SH-SY5Y (cell line): ENCODE measurements around the gene TMEM95.

Source experiments
- GATA2 ChIP-seq: IDR thresholded peaks from 2 replicates; pipeline ENCODE4 v1.6.1; 2011; ENCODE audit warnings: mild to moderate bottlenecking, low read depth, low read length
- GATA3 ChIP-seq: IDR thresholded peaks from 2 replicates; pipeline ENCODE4 v1.6.1; 2011; ENCODE audit warnings: low read depth, mild to moderate bottlenecking, low read length, moderate library complexity

TMEM95 gene

DNA sequence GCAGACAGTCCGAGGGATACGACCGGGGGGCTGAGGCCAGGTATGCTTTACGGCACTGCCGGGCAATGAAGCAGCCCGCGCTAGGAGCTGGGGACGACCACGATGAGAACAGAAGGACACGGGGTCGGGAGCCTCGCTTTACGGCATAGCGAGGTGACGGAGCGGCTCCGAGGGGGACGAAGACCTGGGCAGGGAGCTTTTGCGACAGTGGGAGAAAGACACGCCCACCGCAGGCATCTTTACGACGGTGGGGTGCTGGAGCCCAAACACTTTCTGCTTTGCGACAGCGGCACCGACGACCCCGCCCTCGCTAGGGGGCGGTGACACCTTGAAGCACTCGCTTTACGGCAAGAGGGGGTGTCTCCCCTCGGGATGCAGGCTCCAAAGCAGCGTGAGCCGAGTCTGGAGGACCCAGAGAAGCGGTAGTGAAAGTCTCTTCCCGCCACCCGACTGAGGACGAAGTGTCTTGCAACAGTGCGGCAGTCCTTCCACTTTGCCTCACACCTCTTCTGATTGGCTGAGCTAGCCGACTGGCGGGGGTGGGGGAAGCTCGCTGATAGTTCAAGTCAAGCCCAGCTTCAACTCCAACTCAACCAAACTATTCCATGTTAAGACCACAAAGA, 25.5 kb upstream of the TMEM95 start:
- TF ChIP-seq GATA3 (no peak), GATA2 (no peak)

DNA sequence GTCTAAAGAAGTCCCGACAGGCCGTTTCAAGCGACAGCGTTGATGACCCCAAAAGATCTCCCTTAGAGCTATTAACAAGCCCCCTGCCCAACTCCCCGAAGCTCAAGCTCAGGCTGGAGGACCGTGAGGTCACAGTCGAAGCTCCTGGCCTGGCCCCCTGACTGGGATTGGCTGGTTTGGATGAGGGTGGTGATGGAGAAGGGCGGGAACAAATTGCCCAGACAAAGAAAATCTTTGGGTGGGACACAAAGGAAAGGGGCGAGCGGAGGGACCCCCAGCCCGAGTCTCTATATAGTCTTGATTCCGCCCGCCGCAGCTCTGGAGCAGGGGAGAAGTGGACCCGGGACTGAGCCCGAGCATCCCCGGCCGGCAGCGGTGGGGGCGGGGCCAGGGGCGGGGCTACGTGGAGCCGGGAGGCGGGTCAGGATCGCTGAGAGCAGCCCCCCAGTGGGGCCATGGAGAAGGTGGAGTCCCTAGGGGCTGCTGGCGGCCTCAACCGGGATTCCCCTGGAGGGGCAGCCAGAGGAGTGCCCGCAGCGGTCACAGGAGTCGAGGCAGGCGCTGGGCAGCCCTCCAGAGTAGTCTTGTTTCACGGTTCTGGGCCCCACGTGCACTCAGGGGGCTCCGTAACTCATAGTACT, 24.8 kb upstream of the TMEM95 start:
- no peak for TF ChIP-seq GATA2
- no peak for TF ChIP-seq GATA3

DNA sequence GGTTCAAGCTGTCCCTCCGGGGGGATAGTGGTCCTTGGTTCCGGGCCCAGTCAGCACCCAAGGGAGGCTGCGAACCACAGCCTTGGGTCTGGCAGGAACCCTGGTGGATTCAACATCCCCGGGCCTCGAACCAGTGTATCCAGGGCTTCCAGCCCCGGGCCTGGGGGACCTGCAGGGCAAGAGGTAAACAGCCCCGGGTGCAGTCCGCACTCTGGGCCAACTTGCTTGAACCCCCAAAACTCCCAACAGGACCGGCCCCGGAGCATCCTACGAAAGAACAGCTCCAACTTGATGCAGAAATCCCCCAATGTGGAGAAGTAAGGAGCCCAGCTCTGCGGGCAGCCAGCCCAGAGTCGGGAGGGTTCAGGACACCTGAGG, 24.3 kb upstream of the TMEM95 start:
- no peak for TF ChIP-seq GATA2
- no peak for TF ChIP-seq GATA3

DNA sequence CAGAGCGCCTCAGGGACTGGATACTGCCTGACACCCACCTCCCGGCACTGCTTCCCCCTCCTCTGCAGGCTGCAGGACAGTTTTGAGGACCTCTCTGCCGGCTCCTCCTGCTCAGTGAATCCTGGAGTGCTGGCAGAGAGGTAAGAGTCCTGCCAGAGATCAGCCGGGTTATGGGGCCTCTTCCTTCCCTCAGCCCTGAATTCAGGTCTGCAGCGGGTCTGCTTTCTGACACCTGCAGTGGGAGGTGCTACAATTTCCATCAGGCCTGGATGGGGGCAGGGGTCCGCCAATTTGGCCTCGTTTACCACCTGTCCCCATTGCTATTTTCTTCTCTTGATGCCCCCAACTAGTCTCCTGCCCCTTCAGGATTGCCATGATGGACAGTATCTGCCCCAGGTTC, 22.8 kb upstream of the TMEM95 start:
- TF ChIP-seq GATA3 (no peak), GATA2 (no peak)

DNA sequence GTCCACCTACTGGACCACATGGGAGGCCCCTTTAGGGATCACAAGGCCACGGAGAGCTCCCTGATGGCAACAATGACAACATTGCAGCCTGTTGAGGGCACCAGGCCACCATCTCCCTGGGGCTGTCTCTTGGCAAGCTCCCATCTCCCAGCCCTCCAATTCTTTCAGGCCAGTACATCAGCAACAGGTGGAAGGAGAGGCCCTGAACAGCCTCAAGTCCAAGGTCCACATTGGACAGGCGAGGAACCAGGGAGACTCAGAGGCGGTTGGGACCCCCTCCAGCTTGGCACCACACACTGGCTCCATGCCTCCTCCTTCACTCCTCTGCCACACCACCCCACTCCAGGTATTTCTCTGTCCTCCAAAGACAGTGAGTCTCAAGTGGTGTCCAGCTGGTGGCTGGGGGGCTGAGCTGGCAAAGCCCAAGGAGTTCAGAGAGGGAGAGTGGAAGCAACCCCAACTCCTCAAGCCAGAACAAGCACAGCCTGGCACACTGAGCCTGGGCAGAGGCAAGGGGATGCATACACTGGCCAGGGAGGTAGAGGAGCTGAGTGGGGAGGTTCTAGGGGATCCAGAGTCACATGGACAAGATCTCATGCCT, 19.9 kb upstream of the TMEM95 start:
- TF ChIP-seq GATA3 (no peak), GATA2 (no peak)

DNA sequence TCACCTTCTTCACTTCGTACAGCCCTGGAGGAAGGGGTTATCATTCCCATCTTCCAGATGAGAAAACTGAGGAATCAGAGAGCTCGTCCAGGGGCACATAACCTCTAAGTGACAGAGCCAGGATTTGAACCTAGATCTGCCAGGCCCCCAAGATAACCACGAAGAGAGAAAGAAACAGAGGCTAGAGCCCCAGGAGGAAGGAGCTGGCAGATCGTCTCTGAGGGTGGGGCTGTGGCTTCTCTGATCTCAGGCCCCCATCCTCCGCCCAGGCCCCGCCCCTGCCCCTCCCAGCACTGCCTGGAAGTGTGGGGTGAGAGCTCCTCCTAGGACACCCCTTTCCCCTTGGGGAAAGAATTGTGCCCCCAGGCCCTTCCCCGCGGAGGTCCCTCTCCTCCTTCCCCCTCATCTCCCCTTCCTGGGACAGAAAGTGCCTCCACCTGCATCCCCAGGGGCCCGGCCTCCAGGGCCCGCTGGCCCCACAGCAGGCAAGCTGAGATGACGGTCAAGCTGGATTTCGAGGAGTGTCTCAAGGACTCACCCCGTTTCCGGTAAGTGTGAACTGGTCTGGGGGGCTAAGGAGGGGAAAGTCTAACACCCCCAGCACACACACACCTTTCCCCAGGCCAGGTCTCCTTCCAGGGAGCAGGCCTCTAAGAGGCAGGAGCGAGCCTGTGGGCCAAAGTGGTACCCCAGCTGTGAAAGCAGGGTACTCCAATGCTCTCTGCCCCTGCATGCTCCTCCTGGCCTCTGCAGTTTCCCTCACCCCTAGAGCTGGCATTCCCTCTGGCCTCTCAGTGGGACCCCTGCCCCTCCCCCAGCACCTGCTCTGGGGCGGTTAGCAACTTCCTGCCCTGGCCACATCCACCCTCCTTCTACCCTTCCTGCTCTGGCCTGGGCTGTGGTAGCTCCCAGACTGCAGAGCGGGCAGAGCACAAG, 18.4 kb upstream of the TMEM95 start, which contains the start of gene ACAP1:
Gene ACAP1, plus strand, starts transcription at position 290 of the 936 bp plus-strand sequence. Its CDS starts 206 bp downstream, at position 496.
- TF ChIP-seq GATA2, result no peak
- no peak for TF ChIP-seq GATA3

DNA sequence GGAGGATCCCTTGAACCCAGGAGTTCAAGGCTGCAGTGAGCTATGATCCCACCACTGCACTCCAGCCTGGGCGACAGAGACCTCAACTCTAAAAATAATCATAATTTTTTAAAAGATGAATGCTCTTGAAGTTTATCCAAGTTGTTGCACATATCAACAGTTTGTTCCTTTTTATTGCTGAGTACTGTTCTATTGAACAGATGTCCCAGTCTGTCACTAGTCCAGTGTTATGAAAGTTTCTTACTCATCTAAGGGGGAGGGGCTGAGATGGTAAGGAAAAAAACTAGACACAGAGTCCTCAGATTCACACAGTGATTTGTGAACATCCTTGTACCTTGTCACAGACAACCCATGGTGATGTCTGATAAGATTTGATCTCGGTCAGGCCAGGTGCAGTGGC, 14.8 kb upstream of the TMEM95 start:
- TF ChIP-seq GATA2 (no peak), GATA3 (no peak)

DNA sequence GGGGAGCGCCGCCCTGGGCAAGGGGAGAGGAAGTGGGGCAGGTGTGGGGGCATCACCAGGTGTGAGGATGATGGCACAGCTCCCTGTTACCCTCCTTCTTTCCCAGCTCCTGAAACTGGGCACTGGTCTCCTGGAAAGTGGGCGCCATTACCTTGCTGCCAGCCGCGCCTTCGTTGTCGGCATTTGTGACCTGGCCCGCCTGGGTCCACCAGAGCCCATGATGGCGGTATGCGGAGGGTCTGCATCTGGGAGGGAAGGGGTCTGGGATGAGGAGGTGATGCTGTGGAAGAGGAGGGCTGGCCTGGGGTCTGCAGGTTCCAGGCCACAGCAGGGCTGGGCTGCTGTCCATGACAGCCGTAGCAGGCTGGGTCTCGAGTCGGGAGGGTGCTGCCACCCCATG, 13.1 kb upstream of the TMEM95 start:
- TF ChIP-seq GATA3 (no peak), GATA2 (no peak)

DNA sequence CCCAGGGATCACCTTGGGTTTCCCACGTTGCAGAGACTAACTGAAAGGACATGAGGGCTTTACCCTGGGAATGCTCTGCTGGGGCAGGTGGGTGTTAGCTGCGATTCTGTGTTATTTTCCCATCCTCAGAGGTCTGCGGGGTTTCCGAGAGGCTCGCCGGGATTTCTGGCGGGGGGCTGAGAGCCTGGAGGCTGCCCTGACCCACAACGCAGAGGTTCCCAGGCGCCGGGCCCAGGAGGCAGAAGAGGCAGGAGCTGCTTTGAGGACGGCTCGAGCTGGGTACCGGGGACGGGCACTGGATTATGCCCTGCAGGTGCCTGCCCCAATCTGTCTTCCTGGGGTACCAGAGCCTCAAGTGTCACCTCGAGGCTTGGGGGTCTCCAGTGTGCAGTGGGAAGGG, 11.7 kb upstream of the TMEM95 start:
- TF ChIP-seq GATA2, result no peak
- no peak for TF ChIP-seq GATA3

DNA sequence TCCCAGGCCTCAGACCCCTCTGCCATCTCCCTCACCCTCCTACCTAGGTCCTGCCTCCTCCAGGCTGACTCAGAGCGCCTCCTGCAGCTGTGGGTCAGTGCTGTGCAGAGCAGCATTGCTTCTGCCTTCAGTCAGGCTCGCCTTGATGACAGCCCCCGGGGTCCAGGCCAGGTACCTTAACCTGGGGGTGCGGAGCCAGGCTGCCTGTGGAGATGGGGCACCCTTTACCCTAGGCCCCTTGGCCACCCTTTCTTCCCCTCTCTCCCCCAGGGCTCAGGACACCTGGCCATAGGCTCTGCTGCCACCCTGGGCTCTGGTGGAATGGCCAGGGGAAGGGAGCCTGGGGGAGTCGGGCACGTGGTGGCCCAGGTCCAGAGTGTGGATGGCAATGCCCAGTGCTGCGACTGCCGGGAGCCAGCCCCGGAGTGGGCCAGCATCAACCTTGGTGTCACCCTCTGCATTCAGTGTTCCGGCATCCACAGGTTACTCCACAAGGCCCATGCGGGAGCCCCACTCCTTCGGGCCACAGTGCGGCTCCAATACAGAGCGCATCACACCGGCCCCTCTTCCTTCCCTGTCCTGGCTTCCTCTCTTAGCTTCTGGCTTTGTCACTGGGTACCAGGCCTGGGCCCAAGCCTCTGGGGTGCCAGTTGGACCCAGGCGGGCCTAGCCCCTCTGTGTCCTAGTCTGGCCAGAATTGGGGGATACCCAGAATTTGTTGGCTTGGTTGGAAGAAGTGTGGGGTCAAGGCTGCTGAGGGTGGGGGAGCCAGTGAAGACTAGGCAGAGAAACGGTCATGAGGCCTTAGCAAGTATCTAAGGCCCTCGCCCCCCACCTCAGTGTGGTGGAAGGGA, 8.0 kb upstream of the TMEM95 start:
- TF ChIP-seq GATA2 (no peak), GATA3 (no peak)

DNA sequence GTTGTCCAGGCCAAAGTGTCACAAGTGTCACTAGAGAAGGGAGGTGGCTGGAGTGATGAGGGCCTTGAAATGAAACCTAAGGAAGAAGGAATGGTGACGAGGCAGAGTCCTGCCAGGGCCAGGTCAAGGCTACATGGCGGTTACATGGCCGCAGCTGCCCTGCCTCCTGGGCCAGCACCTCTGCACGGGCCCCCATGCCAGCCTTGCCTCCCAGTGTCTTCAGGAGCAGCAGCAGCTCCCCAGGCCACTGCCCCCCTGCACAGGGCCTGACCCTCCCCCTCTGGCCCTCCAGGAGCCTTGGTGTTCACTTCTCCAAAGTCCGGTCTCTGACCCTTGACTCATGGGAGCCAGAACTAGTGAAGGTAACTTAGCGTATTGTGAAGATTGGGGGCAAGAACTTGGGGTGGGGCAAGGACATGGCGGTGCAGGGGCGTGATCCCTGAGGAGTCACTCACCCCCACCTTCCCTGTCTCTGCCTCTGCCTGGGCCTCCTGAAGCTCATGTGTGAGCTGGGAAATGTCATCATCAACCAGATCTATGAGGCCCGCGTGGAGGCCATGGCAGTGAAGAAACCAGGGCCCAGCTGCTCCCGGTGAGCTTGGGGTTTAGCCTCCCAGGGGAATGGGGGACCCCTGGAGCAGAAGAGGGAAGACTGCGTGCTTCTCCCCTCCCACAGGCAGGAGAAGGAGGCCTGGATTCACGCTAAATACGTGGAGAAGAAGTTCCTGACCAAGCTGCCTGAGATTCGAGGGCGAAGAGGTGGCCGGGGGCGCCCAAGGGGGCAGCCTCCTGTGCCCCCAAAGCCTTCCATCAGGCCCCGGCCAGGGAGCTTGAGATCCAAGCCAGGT, 7.1 kb upstream of the TMEM95 start:
- TF ChIP-seq GATA2 (no peak), GATA3 (no peak)

DNA sequence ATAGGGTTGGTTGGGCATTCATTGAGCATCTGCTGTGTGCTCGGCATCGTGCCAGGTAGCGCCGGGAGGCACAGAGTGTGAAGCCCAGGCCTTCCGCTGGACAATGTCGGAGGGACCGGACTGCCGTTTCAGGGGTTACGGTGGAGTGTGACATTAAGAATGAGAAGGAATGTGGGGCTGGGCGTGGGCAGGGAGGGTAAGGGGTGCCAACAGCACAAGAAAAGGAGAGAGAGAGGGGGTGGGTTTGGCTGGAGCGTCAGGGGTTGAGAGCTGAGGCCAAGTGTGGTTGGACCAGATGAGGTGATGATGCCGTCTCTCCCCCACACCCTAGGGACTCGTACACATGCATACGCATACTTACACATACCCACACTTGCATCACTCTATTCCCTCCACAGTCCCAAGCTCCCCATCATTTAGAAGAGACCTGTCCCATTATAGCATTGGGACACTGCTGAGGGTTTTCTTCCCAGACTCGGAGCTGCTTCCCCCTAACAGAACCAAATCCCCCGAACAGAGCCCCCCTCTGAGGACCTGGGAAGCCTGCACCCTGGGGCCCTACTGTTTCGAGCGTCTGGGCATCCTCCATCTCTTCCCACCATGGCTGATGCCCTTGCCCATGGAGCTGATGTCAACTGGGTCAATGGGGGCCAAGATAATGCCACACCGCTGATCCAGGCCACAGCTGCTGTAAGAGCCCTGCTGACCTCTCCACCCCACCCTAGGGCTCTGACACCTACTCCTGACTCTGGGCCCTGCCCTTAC, 6.3 kb upstream of the TMEM95 start:
- TF ChIP-seq GATA2, result no peak
- TF ChIP-seq GATA3, result no peak

DNA sequence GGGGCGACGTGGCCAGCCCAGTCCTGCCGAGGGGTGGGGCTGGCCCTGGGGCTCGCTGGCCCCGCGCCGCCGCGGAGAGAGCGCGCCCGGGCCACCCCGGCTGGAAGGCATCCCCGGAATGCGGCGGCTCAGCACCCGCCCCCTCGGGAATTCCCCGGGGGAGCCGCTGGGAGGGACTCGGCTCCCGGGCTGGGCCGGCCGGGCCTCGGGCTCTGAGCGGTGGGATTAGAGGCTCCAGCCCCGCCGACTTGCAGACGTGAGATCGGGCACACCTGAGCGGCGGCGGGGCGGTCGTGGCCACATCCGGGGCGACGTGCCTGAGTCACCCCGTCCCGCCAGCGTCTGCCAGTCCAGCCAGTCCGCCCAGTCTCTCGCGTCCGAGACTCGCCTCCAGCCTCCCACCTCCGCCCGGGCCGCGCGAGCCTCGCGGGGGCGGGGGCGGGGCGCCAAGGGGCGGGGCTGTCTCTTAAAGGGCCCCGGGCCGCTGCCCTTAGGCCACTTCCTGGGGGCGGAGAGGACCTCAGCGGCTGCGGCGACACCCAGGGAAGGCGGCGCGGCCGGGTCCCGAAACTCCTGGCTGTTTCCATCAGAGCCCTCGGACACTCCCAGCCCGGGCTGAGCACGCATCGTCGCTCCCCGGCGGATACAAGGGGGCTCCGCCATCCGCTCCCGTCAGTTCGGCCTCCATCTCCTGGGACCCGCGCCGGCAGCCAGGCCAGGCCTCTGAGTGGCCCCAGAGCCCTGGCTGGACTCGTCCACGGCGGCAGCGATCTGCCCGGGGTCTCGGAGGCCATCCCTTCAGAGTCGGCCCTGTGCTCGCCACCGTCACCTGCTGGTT, 3.1 kb upstream of the TMEM95 start, which contains the start of gene KCTD11:
Gene KCTD11, plus strand, starts transcription at position 498 of the 838 bp plus-strand sequence.
- TF ChIP-seq GATA2 (no peak), GATA3 (no peak)
